Measurements from ENCODE around the gene ZNF346.
A peak's percentile ranks its signal among the peaks of the same experiment; 100 is the strongest.
"Not testable (repeated sequence)": the region's sequence is repeated elsewhere in the genome, so short reads cannot be mapped to it uniquely, and the experiment has no call there.

ZNF346 gene, protein sequence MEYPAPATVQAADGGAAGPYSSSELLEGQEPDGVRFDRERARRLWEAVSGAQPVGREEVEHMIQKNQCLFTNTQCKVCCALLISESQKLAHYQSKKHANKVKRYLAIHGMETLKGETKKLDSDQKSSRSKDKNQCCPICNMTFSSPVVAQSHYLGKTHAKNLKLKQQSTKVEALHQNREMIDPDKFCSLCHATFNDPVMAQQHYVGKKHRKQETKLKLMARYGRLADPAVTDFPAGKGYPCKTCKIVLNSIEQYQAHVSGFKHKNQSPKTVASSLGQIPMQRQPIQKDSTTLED

DNA sequence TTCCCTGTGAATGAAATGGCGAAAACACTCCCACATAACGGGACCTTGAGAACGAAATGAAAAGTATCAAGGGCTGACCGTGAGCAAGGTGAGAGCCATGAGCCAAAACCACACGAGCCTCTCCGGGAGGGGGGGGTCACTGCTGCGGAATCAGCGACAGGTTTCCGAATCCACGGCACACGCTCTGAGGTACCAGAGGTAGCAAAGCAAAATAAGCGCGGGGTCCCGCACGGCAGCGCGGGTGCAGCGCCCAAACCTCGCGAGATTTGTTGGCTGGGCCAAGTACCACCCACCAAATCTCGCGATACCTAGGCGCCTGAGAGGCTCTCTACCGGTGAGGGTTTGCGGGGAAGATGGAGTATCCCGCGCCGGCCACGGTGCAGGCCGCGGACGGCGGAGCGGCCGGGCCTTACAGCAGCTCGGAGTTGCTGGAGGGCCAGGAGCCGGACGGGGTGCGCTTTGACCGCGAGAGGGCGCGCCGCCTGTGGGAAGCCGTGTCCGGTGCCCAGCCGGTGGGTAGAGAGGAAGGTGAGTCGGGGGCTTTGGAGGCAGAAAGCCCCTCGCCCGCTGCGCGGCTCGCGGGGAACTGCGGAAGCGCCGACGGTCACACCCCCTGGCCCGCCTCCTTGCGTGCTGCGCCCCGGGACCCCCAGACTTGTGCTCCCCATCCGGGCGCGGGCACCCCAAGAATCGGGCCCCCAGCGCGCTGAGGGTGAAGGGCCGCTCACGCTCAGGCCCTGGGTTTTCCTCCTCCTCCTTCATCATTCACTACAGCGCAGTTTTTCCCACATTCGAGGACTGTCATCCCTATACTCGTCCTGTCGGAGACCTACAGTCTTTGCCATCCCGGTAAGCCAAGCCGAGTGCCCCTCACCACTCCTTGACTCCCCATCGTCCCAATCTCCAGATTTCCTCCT lies at the start of gene ZNF346:
TSS of gene ZNF346 (plus strand) at position 311 of the 917 bp plus-strand sequence. CDS start at position 354, 43 bp downstream.
- peak; percentile 98 for DNase-seq

DNA sequence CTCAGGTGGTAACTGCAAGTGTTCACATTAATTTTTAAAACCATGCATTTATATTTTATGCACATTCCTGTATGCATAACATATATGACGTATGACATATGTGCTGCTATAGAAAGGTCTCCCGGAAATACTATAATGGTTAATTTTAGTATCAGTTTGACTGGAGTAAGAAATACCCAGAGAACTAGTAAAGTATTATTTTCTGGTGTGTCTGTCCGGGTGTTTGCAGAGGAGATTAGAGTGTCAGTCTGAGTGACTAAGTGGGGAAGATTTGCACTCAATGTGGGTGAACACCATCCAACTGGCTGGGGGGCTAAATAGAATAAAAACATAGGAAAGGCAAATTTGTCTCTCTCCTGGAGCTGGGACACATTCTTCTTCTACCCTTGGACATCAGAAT lies 42.8 kb upstream of the ZNF346 start:
- no peak for DNase-seq

DNA sequence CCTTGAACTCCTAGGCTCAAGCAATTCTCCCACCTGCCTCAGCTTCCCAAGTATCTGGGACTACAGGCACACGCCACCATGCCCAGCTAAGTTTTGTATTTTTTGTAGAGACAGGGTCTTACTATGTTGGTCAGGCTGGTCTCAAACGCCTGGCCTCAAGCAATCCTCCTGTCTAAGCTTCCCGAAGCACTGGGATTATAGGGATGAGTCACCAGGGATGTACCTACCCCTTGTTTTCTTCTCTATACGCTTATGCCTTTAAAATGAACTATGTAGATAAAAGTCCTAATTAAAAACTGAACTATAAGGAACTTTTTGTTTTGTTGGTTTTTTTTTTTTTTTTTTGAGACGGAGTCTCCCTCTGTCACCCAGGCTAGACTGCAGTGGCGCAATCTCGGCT lies 41.7 kb upstream of the ZNF346 start:
- no peak for DNase-seq

DNA sequence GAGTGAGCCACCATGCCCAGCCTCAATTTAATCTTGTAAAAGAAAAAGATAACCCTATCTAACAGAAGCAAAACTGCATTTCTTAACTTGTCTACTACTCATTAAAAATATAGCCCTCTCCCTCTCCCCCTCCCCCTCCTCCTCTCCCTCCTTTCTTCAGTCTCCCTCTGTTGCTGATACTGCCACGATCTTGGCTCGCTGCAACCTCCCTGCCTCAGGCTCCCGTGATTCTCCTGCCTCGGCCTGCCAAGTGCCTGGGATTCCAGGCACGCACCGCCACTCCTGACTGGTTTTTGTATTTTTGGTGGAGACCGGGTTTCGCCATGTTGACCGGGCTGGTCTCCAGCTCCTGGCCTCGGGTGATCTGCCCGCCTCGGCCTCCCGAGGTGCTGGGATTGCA lies 39.4 kb upstream of the ZNF346 start:
- not testable (repeated sequence) for DNase-seq

DNA sequence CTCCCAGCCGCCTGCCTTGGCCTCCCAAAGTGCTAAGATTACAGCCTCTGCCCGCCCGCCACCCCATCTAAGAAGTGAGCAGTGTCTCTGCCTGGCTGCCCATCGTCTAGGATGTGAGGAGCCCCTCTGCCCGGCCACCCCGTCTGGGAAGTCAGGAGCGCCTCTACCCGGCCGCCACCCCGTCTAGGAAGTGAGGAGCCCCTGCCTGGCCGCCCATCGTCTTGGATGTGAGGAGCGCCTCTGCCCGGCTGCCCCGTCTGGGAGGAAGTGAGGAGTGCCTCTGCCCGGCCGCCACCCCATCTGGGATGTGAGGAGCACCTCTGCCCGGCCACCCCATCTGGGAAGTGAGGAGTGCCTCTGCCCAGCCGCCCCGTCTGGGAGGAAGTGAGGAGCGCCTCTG lies 38.9 kb upstream of the ZNF346 start:
- DNase-seq: not testable (repeated sequence)

DNA sequence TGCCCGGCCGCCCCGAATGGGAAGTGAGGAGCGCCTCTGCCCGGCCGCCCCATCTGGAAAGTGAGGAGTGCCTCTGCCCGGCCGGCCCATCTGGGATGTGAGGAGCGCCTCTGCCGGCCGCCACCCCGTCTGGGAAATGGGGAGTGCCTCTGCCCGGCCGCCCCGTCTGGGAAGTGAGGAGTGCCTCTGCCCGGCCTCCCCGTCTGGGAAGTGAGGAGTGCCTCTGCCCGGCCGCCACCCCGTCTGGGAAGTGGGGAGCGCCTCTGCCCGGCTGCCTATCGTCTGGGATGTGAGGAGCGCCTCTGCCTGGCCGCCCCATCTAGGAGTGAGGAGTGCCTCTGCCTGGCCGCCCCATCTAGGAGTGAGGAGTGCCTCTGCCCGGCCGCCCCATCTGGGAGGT lies 38.3 kb upstream of the ZNF346 start:
- DNase-seq: not testable (repeated sequence)

DNA sequence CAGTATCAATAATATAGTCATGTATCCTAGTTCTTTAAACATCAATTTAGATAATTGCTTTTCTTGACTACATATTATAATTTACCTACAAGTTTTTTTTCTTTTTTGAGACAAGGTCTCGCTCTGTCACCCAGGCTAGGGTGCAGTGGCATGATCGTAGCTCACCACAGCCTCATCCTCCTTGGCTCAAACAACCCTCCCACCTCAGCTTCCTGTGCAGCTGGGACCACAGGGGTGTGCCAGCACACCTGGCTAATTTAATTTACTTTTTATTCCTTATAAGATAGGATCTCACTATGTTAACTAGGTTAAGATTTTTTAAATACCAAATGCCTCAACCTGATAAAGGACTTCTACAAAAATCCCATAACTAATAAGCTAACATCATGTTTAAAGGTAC lies 37.0 kb upstream of the ZNF346 start:
- DNase-seq: no peak

DNA sequence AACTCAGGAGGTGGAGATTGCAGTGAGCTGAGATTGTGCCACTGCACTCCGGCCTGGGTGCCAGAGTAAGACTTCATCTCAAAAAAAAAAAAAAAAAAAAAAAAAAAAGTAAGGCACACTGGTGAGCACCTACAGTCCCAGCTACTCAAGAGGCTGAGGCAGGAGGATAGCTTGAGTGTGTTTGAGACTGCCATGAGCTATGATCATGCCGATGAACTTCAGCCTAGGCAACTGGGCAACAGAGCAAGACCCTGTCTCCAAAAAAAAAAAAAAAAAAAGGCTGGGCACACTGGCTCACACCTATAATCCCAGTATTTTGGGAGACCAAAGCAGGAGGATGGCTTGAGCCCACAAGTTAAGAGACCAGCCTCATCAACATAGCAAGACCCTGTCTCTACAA lies 36.2 kb upstream of the ZNF346 start:
- DNase-seq: no peak

DNA sequence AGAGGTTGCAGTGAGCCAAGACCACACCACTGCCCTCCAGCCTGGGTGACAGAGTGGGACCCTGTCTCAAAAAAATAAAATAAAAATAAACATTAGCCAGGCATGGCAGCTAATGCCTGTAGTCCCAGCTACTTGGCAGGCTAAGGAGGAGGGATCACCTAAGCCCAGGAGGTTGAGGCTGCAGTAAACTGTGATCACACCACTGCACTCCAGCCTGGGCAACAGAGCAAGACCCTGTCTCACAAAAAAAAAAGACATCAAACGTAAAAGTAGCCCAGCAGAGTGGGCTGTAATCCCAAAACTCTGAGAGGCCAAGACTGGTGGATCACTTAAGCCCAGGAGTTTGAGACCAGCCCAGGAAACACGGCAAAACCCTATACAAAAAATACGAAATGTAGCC lies 34.9 kb upstream of the ZNF346 start:
- no peak for DNase-seq

DNA sequence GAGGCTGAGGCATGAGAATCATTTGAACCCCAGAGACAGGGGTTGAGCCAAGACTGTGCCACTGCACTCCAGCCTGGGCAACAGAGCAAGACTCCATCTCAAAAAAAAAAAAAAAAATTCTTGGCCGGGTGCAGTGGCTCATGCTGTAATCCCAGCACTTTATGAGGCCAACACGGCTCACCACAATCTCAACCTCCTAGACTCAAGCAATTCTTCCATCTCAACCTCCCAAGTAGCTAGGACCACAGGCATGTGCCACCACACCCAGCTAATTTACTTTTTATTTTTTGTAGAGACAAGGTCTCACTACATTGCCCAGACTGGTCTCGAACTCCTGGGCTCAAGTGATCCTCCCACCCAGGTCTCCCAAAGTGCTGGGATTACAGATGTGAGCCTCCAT lies 29.4 kb upstream of the ZNF346 start:
- not testable (repeated sequence) for DNase-seq

DNA sequence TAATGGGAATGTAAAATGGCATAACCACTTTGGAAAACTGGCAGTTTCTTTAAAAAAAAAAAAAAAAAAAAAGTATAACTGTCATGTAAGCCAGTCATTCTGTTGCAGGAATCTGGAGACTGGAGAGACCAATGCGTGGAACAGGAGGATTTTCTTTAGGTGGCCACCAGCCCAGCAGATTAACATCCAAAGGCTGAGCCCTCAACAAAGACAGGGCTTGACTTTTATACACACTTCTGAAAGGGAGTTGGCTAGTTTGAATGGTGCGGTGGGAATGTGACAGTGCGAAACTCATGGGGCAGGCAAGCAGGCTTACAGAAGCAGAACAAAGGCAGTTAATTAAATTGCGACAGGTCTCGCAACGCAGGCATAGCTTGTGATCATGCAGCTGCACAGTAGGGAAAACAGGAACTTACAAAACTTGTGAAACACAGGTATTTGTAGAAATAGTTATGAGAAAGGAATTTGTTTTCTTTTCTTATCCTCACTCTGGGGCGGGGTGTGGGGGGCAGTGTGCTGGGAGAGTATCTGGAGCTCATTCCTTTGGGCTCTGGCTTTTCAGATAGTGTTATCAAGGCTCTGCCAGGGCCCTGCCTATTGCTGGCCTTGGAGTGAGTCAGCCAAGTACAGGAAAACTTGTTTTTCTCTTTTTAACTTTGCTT lies 27.9 kb upstream of the ZNF346 start:
- no peak for DNase-seq

DNA sequence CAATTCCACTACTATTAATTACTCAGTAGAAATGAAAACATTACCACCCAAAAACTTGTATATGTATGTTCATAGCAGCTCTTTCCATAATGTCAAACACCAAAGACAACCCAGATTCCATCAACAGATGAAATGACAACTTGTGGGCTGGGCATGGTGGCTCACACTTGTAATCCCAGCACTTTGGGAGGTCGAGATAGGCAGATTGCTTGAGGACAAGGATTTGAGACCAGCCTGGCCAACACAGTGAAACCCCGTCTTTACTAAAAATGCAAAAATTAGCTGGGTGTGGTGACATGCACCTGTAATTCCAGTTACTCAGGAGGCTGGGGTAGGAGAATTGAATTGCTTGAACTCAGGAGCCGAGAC lies 27.4 kb upstream of the ZNF346 start:
- DNase-seq: no peak

DNA sequence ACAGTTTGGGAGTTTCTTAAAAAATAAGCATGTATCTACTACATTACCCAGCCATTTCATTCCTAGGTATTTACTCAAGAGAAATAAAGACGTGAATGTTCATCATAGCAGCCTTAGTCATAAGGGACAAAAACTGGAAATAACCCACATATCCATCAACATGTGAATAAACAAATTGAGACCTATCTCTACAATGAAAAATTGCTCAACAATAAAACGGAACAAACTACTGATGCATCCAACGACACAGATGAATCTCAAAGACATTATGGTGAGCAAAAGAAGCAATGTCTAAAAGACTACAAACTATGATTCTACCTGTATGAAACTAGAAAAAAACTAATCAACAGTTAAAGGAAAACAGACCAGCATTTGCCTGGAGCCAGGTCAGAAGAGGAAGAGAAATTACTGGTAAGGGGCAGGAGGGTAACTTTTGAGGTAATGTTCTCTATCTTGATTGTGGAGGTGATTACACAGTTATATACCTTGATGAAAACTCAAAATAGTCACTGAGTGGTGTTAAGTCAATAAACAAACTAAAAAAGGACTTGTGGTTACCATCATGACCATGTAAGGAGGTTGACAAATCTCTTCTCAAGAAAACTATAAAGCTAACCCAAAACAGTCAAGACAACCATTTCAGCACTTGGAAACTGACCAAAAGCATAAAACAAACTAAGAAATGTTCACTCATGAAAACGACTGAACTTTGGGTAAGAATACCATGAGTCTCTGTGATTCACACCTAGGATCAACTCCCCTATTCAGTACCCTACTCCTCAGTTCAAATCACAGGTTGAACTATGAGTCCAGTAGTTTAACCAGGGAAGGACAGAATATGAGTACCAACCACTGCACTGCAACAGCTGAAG lies 26.4 kb upstream of the ZNF346 start:
- DNase-seq: no peak

DNA sequence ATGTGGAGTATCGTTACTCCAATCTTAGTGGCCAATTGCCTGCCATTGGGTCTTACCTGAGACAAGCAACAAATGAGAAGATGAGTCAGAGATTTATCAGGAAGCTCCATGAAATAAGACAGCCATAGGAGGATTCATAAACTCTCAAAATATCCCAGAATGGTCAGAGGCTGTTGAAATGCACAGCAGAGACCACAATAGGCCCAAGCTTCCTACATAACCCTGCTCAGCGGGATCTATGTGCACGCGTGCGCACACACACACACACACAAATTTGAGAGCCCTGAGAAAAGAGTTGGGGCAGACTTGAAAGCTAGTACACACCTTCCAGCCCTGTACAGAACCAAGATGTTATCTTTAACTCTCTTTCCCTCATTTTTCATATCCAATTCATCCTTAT lies 25.7 kb upstream of the ZNF346 start:
- DNase-seq: no peak

DNA sequence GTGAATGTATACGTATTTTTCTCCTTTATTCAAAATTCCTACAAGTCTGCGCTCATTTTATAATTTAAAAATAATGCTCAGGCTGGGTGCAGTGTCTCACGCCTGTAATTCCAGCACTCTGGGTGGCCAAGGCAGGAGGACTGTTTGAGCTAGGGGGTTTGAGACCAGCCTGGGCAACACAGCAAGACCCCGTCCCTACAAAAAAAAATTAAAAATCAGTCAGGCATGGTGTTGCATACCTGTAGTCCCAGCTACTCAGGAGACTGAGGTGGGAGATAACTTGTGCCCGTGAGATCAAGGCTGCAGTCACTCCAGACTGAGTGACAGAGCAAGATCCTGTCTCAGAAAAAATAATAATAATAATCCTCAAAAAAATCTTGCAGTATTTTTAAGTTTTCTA lies 23.7 kb upstream of the ZNF346 start:
- no peak for DNase-seq

DNA sequence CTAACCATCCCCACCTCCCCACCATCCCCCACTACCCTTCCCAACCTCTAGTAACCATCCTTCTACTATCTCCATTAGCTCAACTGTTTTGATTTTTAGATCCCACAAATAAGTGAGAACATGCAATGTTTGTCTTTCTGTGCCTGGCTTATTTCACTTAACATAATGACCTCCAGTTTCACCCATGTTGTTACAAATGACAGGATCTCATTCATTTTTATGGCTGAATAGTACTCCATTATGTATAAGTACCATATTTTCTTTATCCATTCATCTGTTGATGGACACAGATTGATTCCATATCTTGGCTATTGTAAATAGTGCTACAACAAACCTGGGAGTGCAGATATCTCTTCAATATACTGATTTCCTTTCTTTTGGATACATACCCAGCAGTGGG lies 23.0 kb upstream of the ZNF346 start:
- not testable (repeated sequence) for DNase-seq

DNA sequence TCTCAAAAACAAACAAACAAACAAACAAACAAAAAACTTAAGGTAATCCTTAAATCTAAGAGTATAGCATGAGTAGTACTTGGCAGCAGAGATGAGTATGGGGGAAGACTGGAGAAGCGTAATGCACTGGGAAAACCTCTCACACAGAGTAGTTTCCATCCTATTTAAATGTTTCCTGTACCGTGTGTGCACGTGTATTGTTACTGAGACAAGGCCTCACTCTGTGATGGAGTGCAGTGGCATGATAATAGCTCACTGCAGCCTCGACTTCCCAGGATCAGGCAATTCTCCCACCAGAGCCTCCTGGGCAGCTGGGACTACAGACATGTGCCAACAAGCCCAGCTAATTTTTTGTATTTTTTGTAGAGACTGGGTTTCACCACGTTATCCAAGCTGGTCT lies 18.8 kb upstream of the ZNF346 start:
- DNase-seq: no peak

DNA sequence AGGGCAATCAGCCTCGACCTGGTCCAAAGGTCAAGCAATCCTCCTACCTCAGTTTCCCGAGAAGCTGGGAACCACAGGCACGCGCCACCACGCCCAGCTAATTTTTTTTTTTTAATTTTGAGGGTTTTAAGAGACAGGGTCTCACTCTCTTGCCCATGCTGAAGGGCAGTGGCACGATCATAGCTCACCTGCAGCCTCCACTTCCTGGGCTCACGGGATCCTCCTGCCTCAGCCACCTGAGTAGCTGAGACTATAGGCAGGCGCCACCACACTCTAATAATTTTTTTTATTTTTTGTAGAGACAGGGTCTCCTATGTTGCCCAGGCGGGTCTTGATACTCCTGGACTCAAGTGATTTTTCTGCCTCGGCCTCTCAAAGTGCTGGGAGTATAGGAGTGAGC lies 17.5 kb upstream of the ZNF346 start:
- DNase-seq: no peak

DNA sequence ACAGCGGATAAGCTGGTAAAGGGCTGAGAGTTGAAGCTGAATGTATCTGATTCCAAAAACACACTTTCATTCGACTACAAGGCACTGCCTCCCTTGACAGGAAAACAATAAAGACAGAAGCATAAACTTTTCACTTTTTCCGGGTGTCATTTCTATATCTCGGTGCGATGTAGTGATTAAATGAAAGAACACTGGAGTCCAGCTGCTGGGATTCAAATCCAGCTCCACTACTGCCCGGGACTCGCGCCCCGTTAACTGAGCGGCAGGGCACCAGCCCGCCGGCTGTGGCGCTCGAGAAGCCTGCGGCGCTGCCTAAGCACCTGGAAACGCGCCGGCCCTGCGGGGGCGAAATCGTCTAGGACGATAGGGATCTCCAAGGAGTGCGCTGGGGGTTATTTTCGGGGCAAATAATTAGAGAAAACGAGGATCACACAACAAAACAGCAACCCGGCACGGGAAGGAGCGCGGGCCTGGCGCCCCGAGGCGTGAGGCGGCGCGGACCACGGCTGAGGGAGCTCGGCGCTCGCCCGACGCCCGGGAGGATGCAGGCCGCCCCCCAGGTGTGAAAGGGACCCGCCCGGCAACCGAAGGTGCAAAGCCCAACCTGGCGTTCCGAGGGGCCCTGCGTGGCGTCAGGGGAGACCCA lies 16.8 kb upstream of the ZNF346 start:
- peak; percentile 25 for DNase-seq

DNA sequence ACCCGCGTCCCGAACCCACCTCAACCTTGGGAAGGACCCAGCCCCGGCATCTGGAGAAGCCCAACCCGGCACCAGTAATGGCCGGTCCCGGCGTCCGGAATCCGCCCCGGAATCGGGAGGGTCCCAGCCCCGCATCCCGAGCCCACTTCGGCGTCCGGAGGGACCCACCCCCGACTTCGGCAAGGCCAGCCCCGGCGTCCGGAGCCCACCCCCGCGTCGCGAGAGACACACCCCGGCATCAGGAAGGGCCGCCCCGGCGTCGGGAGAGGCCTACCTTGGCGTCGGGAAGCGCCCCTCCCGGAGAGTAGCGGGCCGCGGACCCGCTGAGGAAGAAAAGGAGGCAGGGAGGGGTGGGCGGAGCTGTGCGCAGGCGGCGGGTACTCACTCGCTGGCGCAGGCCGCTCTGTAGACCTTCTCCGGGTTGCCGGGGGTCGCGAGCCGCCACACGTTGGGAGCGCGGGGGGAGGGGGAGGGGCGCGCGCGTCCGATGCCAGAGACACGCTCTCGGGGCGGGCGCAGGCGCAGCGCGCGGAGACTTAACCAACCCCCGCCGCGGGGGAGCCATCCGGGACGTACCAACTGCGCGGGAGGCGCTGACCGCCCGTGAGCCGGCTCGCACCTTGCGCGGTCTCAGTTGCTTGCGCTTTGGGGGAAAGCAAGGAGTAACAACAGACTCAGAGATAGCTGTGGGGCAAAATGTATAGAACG lies 16.1 kb upstream of the ZNF346 start, which contains the start of gene UIMC1:
TSS of gene UIMC1 (minus strand) at position 515 of the 708 bp plus-strand sequence. CDS start 24,164 bp downstream, outside the sequence.
- peak; percentile 71 for DNase-seq

DNA sequence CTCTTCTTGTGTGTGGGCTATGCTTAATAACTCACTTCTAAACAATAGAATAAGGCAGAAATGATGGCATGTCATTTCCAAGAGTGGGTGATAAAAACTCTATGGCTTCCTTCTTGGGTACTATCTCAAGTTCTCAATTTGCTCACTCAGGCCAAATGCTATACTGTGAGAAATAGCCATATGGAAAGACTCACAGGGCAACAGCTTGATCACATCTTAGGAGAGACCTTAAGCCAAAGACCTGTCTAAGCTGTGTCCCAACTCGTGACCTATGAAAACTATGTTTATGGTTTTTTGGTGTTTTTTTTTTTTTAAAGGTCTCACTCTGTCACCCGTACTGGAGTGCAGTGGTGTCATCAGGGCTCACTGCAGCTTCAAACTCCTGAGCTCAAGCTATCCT lies 13.8 kb upstream of the ZNF346 start:
- DNase-seq: no peak
